NOMO-1 treated with DMSO at 0.1 percent for 48 hours (cell line): ENCODE data around the gene KSR2.
"Not testable (repeated sequence)": the region's sequence is repeated elsewhere in the genome, so short reads cannot be mapped to it uniquely, and the experiment has no call there.

Experiments
- DNase-seq: peaks from one replicate; lab custom pipeline; 2025; ENCODE audit not compliant: unreplicated experiment; lab: John Stamatoyannopoulos, UW

Gene KSR2

GRCh38 chr12:117892441-117892840 lies 76.3 kb downstream of the KSR2 start:
- no peak for DNase-seq

DNA sequence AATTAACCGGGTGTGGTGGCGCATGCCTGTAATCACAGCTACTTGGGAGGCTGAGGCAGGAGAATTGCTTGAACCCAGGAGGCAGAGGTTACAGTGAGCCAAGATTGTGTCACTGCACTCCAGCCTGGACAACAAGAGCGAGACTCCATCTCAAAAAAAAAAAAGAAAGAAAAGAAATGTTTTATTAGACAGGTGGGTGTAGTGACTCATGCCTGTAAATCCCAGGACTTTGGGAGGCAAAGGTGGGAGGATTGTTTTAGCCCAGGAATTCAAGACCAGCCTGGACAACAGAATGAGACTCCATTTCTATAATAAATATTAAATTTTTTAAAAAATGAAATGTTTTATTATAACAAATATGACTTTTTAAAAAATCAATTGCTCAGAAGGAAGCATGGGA lies 77.5 kb downstream of the KSR2 start:
- not testable (repeated sequence) for DNase-seq

DNA sequence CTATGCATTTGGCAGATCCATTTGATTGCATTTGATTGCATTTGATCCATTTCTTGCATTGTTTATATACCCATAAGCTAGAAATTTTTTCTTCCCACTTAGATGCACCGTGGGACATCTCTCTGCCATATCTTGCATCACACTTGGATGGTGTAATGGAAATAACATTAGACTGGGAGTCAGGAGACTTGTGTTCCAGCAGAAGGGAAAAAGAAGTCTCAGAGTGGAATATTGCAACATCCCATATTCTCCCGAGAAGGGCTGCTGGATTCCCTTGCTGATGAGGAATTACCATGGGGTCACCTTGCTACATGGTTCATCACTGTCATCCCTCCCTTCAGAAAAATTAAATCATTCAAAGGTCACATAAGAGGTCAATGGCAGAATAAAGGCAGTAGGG lies 78.1 kb downstream of the KSR2 start:
- DNase-seq, result no peak

GRCh38 chr12:117890137-117890536 lies 78.7 kb downstream of the KSR2 start:
- no peak for DNase-seq

DNA sequence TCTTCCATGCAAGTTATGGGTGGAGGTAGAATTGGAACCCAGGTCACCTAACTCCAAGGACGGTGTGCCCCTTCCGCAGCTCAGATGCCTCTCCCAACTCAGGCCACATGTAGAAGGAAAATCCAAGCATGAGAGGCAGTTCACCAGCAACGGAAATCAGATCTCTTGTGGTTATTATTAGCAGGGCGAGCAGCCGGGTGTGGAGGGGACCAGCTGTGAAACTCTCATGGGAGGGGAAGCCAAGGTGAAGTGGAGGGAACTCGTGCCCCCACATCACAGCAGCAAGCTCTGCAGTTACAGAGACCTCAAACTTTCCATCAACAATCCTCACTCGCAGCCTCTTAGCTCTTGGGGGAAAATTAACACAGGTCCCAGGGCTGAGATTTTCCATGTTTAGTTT lies 79.7 kb downstream of the KSR2 start:
- no peak for DNase-seq

GRCh38 chr12:117885211-117885610 lies 83.6 kb downstream of the KSR2 start:
- no peak for DNase-seq

DNA sequence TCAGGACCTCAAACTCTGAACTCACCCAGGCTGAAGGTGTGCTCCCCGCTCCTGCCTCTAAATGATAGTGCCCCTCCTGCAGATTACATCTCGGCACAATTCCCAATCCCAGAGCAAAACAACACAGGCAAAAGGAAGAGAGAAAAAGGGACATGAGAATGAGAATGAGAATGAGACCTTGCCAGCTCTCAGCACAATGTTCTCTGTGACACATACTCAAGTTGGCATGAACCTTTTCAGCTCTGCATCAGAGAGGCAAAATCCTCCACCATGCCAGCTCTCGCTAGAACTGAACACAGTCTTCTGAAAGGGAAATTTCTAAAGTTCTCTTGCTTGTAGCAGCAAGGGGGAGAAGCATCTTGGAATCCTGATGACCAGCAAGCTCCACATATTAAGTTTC lies 84.6 kb downstream of the KSR2 start:
- DNase-seq, result no peak

DNA sequence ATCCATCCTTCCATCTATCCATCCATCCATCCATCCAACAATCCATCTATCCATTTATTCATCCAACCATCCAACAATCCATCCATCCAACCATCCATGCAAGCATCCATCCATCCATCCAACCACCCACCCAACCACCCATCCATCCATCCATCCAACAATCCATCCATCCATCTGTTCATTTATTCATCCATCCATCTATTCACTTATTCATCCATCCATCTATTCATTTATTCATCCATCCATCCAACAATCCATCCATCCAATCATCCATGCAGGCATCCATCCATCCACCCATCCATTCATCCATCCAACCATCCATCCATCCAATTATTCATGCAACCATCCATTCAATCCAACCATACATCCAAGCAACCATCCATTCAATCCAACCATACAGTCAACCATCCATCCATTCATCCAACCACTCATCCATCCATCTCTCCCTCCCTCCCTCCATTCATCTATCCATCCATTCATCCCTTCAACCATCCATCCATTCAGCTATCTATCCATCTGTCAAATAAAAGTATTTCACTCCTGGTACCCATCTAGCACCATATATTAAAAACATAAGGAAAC lies 86.1 kb downstream of the KSR2 start:
- DNase-seq, result no peak

GRCh38 chr12:117882181-117882580 lies 86.6 kb downstream of the KSR2 start:
- no peak for DNase-seq

DNA sequence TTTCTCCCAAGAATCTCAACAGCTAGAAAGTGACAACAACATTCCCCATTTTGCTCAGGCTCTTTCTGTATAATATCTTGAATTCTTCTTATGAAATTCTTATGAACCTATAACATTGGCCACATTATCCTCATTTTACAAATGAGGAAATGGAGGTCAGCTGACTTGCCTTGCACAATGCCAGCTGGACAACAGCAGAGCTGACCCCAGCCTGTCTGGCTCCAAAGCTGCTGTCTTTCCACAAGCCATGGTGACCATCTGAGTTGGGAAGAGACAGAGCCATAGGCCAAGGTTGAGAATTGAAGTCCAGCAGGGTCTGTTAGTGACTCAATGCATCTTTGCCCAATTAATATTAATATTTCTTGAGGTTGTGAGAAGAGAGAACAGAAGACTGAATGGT lies 87.3 kb downstream of the KSR2 start:
- peak; percentile 3 for DNase-seq

GRCh38 chr12:117878605-117879004 lies 90.2 kb downstream of the KSR2 start:
- no peak for DNase-seq

GRCh38 chr12:117876436-117876816 lies 92.4 kb downstream of the KSR2 start:
- DNase-seq, result no peak

DNA sequence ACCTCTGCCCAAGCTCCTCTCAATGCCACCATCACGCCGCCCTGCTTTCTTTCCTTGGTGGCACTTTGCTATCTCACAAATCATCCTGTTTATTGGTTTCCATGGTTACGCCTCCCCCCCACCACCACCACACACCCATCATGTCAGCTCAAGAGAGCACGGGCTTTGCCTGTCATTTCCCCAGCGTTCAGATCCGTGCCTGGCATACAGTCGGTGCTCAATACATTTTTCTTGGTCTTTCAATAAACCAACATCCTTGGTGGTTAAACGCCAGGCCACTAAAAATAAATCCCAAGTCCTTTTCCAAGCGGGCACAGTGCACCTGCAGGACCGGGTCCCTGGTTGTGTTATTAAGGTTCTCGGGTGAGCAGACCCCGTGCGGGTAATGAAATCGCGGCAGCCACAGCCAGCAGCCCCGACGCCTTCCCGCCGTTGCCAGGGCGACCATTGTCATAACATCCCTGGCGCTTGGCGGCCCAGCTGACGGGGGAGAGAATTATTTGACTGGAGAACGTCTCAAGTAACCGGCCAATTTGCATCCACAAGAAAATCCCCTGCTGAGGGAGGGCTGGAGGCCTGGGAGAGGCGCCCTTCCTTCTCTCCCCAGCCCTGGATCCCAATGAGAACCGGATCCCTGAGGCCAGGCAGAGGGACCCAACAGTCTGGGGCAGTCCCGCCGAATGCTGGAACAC lies 92.9 kb downstream of the KSR2 start:
- no peak for DNase-seq

DNA sequence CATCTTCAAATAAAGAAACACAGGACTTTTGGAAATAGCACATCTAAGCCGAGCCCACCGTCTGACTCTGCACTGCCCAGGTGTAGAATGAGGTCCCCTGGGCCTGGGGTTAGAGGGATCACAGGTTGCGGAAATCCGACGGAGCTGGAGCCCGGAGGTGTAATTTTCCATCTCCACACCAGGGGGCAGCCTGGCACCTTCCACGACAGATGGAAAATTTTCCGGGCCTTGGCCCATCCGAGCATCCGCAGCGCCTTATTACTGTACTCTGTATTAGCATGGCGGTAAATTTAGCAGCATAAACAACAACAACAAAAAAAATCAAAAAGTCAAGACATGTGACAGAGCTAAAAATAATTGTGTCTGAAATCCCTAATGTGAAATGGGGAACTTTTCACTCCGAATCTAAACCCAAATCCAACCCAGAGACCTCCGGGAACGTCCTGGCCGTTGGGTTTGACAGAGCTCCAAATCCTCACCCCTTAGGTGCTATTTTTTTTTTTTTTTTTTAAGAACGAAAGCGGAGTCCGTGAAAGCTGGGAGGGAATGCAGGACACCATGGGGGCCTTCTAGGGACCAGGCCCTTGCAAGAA lies 93.9 kb downstream of the KSR2 start:
- DNase-seq, result peak; percentile 41

- DNase-seq, result not testable (repeated sequence)
These were observed 94.6 kb downstream of the KSR2 start for GRCh38 chr12:117874198-117874597.

DNA sequence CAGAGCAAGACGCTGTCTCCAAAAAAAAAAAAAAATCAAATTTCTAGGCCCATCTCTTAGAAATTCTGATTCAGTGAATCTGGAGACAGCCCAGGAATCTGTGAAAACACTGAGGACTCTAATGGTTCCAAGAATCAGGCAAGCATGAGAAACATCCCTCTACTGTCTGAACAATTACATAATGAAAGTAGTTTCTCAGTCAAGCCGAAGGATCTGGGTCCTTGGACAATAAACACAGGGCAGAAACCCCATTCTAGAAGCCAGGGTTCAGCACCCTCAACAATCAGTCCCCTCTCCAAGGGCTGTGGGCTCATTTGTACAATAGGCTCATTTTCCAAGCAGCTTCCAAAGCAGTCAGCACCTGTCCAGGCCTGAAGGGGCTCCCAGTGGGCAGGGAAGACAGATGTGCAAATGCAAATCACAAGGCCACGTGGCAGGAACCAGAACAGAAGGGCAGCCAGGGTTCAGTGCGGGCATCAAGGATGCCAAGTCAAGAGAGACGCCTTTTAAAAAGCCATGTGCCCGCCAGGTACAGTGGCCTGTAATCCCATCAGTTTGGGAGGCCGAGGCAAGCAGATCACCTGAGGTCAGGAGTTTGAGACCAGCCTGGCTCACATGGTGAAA lies 96.1 kb downstream of the KSR2 start:
- DNase-seq, result no peak

DNA sequence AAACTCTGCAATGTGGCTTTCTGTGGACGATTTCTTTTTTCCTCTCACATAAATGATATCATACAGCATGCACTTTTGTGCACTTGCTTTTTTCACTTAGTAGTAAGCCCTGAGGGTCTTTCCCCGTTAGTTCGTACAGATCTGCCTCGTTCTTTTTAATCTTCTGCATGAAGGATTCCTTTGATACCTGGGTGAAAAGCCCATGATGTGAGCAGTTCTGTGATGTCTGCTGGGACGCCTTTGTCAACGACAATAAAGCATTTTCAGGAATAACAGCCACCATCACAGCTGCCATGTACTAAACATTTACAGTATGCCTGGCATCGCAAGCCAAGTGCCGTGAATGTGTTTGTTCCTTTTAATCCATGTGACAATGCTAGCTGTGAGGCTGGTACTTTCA lies 99.2 kb downstream of the KSR2 start:
- DNase-seq, result no peak

GRCh38 chr12:117867348-117867747 lies 101.4 kb downstream of the KSR2 start:
- DNase-seq, result no peak

GRCh38 chr12:117865505-117865904 lies 103.3 kb downstream of the KSR2 start:
- DNase-seq, result no peak

- no peak for DNase-seq
These were observed 105.6 kb downstream of the KSR2 start for GRCh38 chr12:117863002-117863709.

DNA sequence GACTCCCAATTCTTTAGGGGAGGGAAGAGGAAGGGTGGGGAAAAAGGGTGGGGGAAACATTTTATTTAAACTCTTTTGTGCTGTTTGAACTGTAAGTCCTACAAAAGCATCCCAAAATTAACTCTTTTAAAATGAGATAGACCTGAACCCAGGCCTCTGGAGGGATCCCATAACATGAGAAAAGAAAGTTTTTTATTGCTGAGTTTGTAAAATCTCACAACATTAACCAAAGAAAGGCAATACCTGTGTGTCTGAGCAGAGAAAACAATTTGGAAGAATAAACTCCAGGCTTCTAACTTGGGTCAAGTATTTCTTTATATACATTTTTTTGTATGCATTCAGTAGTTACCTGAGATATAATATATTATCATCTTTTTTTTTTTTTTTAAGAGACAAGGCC lies 107.1 kb downstream of the KSR2 start:
- no peak for DNase-seq
